LNCAP (cell line): ENCODE data around the gene VRK3.

Source experiments
- CTCF ChIP-seq: fragments of 450-650 bp; IDR thresholded peaks from 2 replicates; pipeline ENCODE4 v1.5.1; 2017; ENCODE audit warnings: mild to moderate bottlenecking

VRK3 gene

GRCh38 chr19:50025794-50026549 is 800 bp upstream of the VRK3 start, which contains the start of gene ZNF473:
ZNF473 (plus strand) TSS chr19:50026005; CDS start chr19:50031083, 5,078 bp downstream.
- TF ChIP-seq CTCF = no peak

GRCh38 chr19:50024719-50025021 is 502 bp downstream of the VRK3 start:
- TF ChIP-seq CTCF = no peak

GRCh38 chr19:50022823-50023222 is 2.3 kb downstream of the VRK3 start:
- no peak for TF ChIP-seq CTCF

- TF ChIP-seq CTCF = no peak
Observed at GRCh38 chr19:50020481-50020880, 4.7 kb downstream of the VRK3 start.

GRCh38 chr19:50016225-50016807 is 8.9 kb downstream of the VRK3 start:
- no peak for TF ChIP-seq CTCF

- TF ChIP-seq CTCF = no peak
Observed at GRCh38 chr19:50008532-50008931, 16.6 kb downstream of the VRK3 start.

- no peak for TF ChIP-seq CTCF
Observed at GRCh38 chr19:50007947-50008346, 17.2 kb downstream of the VRK3 start.
